Natural killer cell treated with Interleukin-12 subunit alpha and Interleukin-12 subunit beta and Interleukin-15 and Interleukin-18, amount 100 ng/mL, for 72 hours (primary cell): ENCODE data around the gene PLB1. TPM values are rescaled to one million over a fixed set of nuclear protein-coding genes. Genes with fewer than 3 reads are reported as not detected.

Experiments used
- ATAC-seq, 2 donors: fragments of 150-1000 bp; cut with Tn5 transposase in 1 of 2; sonication (Bioruptor Pico), chemical (Tn5 transposase) in 1 of 2; 2 replicates each; pipeline ENCODE4 v1.10.0; 2021
- DNase-seq: peaks from one replicate; pipeline ENCODE4 v3.0.0; 2022; ENCODE audit warnings: low spot score
- H3K27ac Mint-ChIP-seq, 2 donors: 1 replicate in 1 of 2; 2 replicates in 1 of 2; pipeline ENCODE4 v1.8.0; 2022; ENCODE audit warnings: mixed read lengths in 2 of 2, mild to moderate bottlenecking in 1 of 2, moderate library complexity in 1 of 2
- H3K27me3 Mint-ChIP-seq, 2 donors: 1 replicate in 1 of 2; 2 replicates in 1 of 2; pipeline ENCODE4 v1.8.0; 2022; ENCODE audit warnings: mixed read lengths in 2 of 2
- H3K36me3 Mint-ChIP-seq: one replicate; pipeline ENCODE4 v1.8.0; 2022; ENCODE audit warnings: mixed read lengths
- H3K4me1 Mint-ChIP-seq, 2 donors: 1 replicate in 1 of 2; 2 replicates in 1 of 2; pipeline ENCODE4 v1.8.0; 2022; ENCODE audit warnings: low read depth in 2 of 2, mixed read lengths in 2 of 2, mild to moderate bottlenecking in 1 of 2
- H3K4me3 Mint-ChIP-seq: one replicate; pipeline ENCODE4 v1.8.0; 2022; ENCODE audit warnings: mixed read lengths
- H3K9me3 Mint-ChIP-seq: 2 replicates; pipeline ENCODE4 v1.8.0; 2022; ENCODE audit warnings: mixed read lengths
- total RNA-seq, 2 donors: library from RNA; stranded (reverse); gene quantifications; one replicate each; pipeline ENCODE4 v1.2.3, GENCODE V29; 2022

Gene PLB1
- total RNA-seq, 2 donors from 2014 or later = 0.88 to 0.98 TPM

DNA sequence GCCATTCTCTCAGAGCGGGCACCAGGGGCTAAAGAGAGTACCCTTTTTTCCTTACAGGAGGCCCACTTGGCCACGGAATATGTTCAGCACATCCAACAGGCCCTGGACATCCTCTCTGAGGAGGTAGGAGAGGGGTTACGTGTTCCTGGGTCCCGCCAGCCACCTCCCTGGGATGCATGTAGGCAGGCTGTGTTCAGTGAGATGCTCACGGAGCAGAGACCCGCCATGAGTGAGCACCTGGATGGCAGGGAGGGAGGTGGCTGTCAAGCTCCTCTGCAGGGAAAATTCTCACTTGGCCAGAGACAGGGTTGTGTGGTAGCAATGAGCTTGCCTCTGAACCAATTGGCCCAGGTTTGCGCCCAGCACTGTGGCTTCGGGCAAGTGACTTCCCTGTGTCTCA, 132.6 kb downstream of the PLB1 start:
- DNase-seq = no peak
- H3K9me3 Mint-ChIP-seq = peaks cover 6% of the 10 kb centered on the region
- H3K4me1 Mint-ChIP-seq = peaks cover 34 to 42% of the 10 kb centered on the region in 2 donors
- H3K4me3 Mint-ChIP-seq = no peak overlapping the region
- no peaks in the 10 kb centered on the region for H3K27me3 Mint-ChIP-seq
- no peak for ATAC-seq
- H3K27ac Mint-ChIP-seq = no peak overlapping the region
- no peaks in the 10 kb centered on the region for H3K36me3 Mint-ChIP-seq

DNA sequence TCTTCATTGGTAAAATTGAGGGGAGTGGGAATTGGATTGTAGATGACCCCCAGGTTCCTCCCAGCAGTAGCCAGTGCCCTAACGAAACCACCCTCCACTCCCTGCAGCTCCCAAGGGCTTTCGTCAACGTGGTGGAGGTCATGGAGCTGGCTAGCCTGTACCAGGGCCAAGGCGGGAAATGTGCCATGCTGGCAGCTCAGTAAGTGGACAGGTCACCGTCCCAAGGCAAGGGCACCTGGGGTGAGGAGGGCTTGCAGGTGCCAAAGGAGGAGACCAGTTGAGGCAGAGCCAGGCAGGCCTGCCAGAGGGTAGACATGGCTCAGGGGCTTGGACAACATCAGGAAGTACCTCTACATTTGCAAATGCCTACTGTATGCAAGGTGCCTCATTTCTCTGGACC, 133.1 kb downstream of the PLB1 start:
- Mint-ChIP-seq H3K9me3 (peaks cover 6% of the 10 kb centered on the region), H3K4me1 (peaks cover 30 to 41% of the 10 kb centered on the region in 2 donors), H3K27ac (no peak overlapping the region), H3K27me3 (no peaks in the 10 kb centered on the region), H3K36me3 (no peaks in the 10 kb centered on the region), H3K4me3 (no peak overlapping the region)
- DNase-seq = no peak
- no peak for ATAC-seq

GRCh38 chr2:28629910-28630309, 134.1 kb downstream of the PLB1 start:
- no peak for DNase-seq
- H3K9me3 Mint-ChIP-seq = peaks cover 3% of the 10 kb centered on the region
- H3K4me1 Mint-ChIP-seq = peaks cover 21 to 32% of the 10 kb centered on the region in 2 donors
- no peak overlapping the region for H3K4me3 Mint-ChIP-seq
- ATAC-seq = no peak
- no peak overlapping the region for H3K27ac Mint-ChIP-seq
- H3K36me3 Mint-ChIP-seq = no peaks in the 10 kb centered on the region
- no peaks in the 10 kb centered on the region for H3K27me3 Mint-ChIP-seq

DNA sequence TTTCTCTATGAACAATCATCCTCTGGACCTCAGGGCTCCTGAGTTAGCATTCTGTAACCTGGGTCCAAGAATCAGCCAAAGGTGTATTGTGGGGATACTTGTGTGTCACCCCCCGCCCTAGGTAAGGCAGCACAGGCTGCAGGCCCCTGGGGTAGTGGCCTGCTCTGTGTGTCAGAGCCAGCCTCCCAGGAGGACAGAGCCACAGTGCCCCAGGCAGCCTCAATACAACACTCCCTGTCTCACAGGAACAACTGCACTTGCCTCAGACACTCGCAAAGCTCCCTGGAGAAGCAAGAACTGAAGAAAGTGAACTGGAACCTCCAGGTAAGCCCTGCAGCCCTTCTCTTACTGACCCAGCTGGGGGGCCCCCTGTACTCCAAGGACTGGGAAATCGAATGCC, 134.5 kb downstream of the PLB1 start:
- H3K36me3 Mint-ChIP-seq = no peaks in the 10 kb centered on the region
- peaks cover 3% of the 10 kb centered on the region for H3K9me3 Mint-ChIP-seq
- no peaks in the 10 kb centered on the region for H3K27me3 Mint-ChIP-seq
- no peak for DNase-seq
- no peak overlapping the region for H3K4me3 Mint-ChIP-seq
- H3K27ac Mint-ChIP-seq = no peak overlapping the region
- no peak for ATAC-seq
- H3K4me1 Mint-ChIP-seq = peaks cover 16 to 28% of the 10 kb centered on the region in 2 donors

GRCh38 chr2:28631514-28632206, 135.8 kb downstream of the PLB1 start:
- H3K9me3 Mint-ChIP-seq = peaks cover 3% of the 10 kb centered on the region
- no peaks in the 10 kb centered on the region for H3K36me3 Mint-ChIP-seq
- peaks cover 12 to 19% of the 10 kb centered on the region in 2 donors for H3K4me1 Mint-ChIP-seq
- no peaks in the 10 kb centered on the region for H3K27me3 Mint-ChIP-seq
- H3K4me3 Mint-ChIP-seq = no peak overlapping the region
- H3K27ac Mint-ChIP-seq = peak overlapping the region in 1 of 2 donors; percentile 78
- ATAC-seq = no peak
- DNase-seq = no peak

- no peak overlapping the region for H3K4me3 Mint-ChIP-seq
- H3K4me1 Mint-ChIP-seq = peaks cover 6 to 13% of the 10 kb centered on the region in 2 donors
- peaks cover 3% of the 10 kb centered on the region for H3K9me3 Mint-ChIP-seq
- DNase-seq (no peak), ATAC-seq (no peak)
- no peaks in the 10 kb centered on the region for H3K36me3 Mint-ChIP-seq
- H3K27ac Mint-ChIP-seq = peak overlapping the region in 1 of 2 donors; percentile 8
- no peaks in the 10 kb centered on the region for H3K27me3 Mint-ChIP-seq
These were observed 136.9 kb downstream of the PLB1 start for GRCh38 chr2:28632791-28633190.

GRCh38 chr2:28633204-28633603, 137.3 kb downstream of the PLB1 start:
- Mint-ChIP-seq H3K27me3 (no peaks in the 10 kb centered on the region), H3K36me3 (no peaks in the 10 kb centered on the region), H3K4me1 (peaks cover 7 to 14% of the 10 kb centered on the region in 2 donors), H3K27ac (peak overlapping the region in 1 of 2 donors; percentile 8), H3K9me3 (no peaks in the 10 kb centered on the region), H3K4me3 (no peak overlapping the region)
- ATAC-seq (no peak), DNase-seq (no peak)

GRCh38 chr2:28633746-28634145, 137.9 kb downstream of the PLB1 start:
- H3K4me3 Mint-ChIP-seq = no peak overlapping the region
- peaks cover 9 to 17% of the 10 kb centered on the region in 2 donors for H3K4me1 Mint-ChIP-seq
- no peak for ATAC-seq
- H3K27ac Mint-ChIP-seq = peak overlapping the region in 1 of 2 donors; percentile 15
- no peaks in the 10 kb centered on the region for H3K27me3 Mint-ChIP-seq
- H3K36me3 Mint-ChIP-seq = no peaks in the 10 kb centered on the region
- H3K9me3 Mint-ChIP-seq = no peaks in the 10 kb centered on the region
- no peak for DNase-seq

DNA sequence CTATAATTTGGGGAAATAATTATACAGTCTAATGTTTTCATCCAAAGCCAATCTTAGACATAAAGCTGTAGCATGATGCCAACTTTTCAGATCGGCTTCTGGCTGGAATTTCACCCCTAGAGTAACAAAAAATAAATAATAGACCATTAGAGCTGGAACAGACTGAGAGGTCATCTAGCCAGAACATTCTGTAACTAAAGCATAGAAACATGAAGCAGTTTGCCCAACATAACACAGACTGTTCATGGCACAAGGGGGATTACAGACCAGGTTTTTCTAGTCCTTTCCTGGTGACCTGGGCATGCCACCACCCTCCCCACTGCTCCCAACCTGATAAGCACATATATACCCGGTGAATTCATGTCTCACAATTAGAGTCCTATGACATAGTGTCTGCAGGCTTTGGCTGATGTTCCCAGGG, 139.3 kb downstream of the PLB1 start:
- Mint-ChIP-seq H3K27ac (peak overlapping the region in 1 of 2 donors; percentile 64), H3K4me3 (no peak overlapping the region), H3K4me1 (peaks cover 21 to 30% of the 10 kb centered on the region in 2 donors), H3K36me3 (no peaks in the 10 kb centered on the region), H3K27me3 (no peaks in the 10 kb centered on the region), H3K9me3 (no peaks in the 10 kb centered on the region)
- ATAC-seq (no peak), DNase-seq (no peak)

- no peak for ATAC-seq
- H3K9me3 Mint-ChIP-seq = no peaks in the 10 kb centered on the region
These were observed 140.6 kb downstream of the PLB1 start for GRCh38 chr2:28636491-28636890.

DNA sequence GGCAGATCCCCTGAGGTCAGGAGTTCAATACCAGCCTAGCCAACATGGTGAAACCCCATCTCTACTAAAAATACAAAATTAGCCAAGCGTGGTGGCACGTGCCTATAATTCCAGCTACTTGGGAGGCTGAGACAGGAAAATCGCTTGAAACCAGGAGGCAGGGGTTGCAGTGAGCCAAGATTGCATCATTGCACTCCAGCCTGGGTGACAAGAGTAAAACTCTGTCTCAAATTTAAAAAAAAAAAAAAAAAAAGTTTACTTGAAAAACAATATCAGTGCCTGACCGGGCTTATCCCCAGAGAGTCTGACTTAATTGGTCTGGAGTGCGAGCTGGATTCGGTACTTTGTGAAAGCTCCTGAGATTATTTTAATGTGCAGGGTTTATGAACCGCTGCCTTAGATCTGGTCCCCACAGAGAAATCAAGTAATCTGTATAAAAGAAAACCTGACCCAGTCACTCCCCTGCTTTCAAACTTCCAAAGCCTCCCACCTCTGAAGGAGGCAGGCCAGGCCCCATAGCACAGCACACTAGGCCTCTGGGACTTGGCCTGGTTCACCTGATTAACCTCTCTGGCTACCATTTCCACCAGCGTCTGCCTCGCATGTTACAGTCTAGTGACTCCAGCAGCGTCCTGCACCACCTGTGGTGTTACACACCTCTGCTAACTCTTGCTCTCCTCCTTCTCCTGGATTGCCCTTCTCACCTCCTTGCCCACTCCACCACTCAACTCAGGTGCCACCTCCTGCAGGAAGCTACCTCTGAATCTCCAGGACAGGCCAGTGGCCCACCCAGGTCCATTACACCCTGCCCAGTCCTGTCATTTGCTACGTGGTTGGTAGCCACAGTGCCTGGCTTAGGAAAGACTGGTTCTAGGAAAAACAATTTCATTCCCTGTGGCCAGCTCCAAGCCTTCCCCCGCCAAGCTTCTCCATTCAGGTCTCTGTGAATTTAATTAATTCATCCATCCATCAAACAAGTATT, 141.5 kb downstream of the PLB1 start:
- ATAC-seq (no peak), DNase-seq (no peak)
- Mint-ChIP-seq H3K4me1 (peaks cover 21 to 35% of the 10 kb centered on the region in 2 donors), H3K9me3 (no peaks in the 10 kb centered on the region), H3K27ac (peak overlapping the region in 1 of 2 donors; percentile 74), H3K4me3 (no peak overlapping the region), H3K27me3 (no peaks in the 10 kb centered on the region), H3K36me3 (no peaks in the 10 kb centered on the region)

More at GRCh38 chr2:28636491-28636890, 140.6 kb downstream of the PLB1 start:
- no peaks in the 10 kb centered on the region for H3K36me3 Mint-ChIP-seq
- H3K27ac Mint-ChIP-seq = no peak overlapping the region
- no peak for DNase-seq
- peaks cover 21 to 27% of the 10 kb centered on the region in 2 donors for H3K4me1 Mint-ChIP-seq
- no peaks in the 10 kb centered on the region for H3K27me3 Mint-ChIP-seq
- no peak overlapping the region for H3K4me3 Mint-ChIP-seq

DNA sequence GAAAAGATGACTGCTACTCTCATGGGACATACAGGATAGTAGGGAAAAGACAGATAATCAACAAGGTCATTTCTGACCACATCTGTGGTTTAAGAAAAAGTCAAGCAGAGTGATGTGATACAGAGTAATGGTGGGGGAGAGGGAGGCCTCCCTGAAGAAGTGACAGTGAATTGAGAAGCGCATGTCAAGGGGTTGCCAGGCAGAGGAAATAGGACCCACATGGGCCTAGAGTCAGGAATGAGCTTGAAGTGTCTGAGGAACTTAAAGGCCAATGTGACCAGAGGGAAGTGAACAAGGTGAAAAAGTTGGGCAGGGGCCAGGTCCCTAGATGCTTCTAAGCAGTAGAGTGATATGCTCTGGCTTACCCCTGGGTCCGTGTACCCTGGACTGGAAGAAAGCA, 142.2 kb downstream of the PLB1 start:
- H3K4me1 Mint-ChIP-seq = peaks cover 21 to 35% of the 10 kb centered on the region in 2 donors
- no peak for ATAC-seq
- no peaks in the 10 kb centered on the region for H3K9me3 Mint-ChIP-seq
- peak overlapping the region in 1 of 2 donors; percentile 74 for H3K27ac Mint-ChIP-seq
- H3K27me3 Mint-ChIP-seq = no peaks in the 10 kb centered on the region
- H3K36me3 Mint-ChIP-seq = no peaks in the 10 kb centered on the region
- H3K4me3 Mint-ChIP-seq = no peak overlapping the region
- DNase-seq = no peak

- peak overlapping the region in 1 of 2 donors; percentile 74 for H3K27ac Mint-ChIP-seq
- H3K4me3 Mint-ChIP-seq = no peak overlapping the region
- H3K27me3 Mint-ChIP-seq = peaks cover 0 to 2% of the 10 kb centered on the region in 2 donors
- no peaks in the 10 kb centered on the region for H3K36me3 Mint-ChIP-seq
- peaks cover 21 to 36% of the 10 kb centered on the region in 2 donors for H3K4me1 Mint-ChIP-seq
- H3K9me3 Mint-ChIP-seq = no peaks in the 10 kb centered on the region
- no peak for DNase-seq
- no peak for ATAC-seq
These were observed 143.3 kb downstream of the PLB1 start for GRCh38 chr2:28639092-28639691.
